HG03457 (cell line): ENCODE results near the gene CALHM3.
"Not testable (repeated sequence)": the region's sequence is repeated elsewhere in the genome, so short reads cannot be mapped to it uniquely, and the experiment has no call there.

ENCODE experiments used
- ATAC-seq: cut with Tn5 transposase; IDR thresholded peaks from one replicate; pipeline ENCODE4 v1.9.1; 2021; ENCODE audit warnings: moderate number of reproducible peaks; ENCODE audit not compliant: unreplicated experiment

The CALHM3 gene, protein sequence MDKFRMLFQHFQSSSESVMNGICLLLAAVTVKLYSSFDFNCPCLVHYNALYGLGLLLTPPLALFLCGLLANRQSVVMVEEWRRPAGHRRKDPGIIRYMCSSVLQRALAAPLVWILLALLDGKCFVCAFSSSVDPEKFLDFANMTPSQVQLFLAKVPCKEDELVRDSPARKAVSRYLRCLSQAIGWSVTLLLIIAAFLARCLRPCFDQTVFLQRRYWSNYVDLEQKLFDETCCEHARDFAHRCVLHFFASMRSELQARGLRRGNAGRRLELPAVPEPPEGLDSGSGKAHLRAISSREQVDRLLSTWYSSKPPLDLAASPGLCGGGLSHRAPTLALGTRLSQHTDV

DNA sequence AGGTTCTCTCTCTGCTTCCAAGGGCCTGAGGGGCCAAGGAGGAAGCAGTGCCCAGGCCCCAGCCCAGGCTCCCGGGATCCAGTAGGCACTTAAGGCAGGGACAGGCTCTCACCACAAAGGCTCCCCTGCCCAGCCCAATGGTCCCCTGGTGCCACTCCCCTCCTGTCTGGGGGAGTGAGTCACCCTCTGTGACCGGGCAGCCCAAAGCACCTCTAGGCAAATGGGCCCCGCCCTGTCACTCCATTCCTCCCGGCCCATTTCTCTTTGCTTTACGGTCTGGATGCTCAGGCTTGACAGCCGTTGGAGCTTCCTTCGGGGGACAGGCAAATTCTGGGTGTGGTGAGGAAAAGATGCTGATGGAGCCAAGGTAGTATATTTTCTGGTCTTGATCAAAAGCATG lies at the start of gene CALHM3:
Gene CALHM3, minus strand, starts transcription at position 106 of the 400 bp plus-strand sequence. CDS start 208 bp downstream, outside the sequence.
- ATAC-seq = no peak

DNA sequence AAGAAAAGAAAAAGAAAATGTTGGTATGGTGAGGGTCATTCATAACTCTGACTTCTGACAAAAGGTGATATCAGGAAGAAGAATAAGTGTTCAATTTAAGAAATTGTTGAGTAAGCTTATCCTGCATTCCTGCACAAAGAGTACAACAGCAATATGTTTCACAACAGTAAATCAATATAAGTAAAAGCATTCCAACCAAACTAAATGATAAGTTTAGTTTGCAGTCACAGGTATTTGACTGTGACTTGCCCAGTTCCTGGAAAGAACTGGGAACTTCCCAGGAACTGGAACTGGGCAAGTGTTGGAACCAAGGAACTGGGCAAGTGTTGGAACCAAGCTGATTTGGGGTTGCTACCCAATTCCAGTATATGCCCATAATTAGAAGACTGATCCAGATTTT lies 49.5 kb upstream of the CALHM3 start:
- ATAC-seq = no peak

DNA sequence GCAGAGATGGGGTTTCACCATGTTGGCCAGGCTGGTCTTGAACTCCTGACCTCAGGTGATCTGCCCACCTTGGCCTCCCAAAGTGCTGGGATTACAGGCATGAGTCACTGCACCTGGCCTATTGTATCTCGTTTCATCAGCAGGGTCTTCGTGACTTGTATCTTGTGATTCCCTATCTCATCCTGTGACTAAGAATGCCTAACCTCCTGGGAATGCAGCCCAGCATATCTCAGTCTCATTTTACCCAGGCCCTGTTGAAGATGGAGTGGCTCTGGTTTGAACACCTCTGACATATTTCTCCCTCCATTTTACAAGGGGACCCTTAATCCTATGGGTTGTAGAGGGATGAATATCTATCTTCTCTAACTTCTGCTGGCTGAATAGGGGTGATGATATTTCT lies 48.4 kb upstream of the CALHM3 start:
- not testable (repeated sequence) for ATAC-seq

DNA sequence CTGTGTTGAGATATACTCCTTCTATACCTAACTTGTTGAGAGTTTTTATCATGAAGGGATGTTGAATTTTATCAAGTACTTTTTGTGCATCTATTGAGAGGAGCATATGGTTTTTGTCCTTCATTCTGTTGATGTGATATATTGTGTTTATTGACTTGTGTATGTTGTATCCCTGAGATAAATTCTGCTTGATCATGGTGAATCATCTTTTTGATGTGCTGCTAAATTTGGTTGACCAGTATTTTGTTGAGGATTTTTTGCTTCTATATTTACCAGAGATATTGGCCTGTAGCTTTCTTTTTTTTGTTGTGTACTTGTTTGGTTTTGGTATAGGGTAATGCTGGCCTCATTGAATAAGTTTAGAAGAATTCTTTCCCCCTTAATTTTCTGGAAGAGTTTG lies 46.9 kb upstream of the CALHM3 start:
- no peak for ATAC-seq

DNA sequence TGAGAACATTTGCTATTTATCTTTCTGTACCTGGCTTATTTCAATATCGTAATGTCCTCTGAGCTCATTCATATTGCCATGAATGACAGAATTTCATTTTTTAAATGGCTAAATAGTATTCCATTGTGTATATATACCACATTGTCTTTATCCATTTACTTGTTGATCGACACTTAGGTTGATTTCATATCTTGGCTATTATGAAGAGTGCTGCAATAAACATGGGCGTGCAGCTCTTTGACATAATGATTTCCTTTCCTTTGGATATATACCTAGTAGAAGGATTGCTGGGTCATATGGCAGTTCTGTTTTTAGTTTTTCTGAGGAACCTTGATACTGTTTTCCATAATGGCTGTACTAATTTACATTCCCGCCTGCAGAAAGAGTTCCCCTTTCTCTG lies 44.6 kb upstream of the CALHM3 start:
- ATAC-seq = no peak

DNA sequence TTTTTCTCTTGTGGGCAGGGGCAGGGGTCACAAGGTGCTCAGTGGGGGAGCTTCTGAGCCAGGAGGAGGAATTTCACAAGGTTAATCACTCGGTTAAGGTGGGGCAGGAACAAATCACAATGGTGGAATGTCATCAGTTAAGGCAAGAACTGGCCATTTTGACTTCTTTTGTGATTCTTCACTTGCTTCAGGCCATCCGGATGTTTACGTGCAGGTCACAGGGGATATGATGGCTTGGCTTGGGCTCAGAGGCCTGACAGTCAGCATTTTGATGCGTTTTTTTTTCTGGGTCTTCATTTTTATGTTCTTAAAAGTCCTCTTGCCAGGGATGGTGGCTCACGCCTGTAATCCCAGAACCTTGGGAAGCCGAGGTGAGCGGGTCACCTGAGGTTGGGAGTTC lies 43.0 kb upstream of the CALHM3 start:
- ATAC-seq = not testable (repeated sequence)

DNA sequence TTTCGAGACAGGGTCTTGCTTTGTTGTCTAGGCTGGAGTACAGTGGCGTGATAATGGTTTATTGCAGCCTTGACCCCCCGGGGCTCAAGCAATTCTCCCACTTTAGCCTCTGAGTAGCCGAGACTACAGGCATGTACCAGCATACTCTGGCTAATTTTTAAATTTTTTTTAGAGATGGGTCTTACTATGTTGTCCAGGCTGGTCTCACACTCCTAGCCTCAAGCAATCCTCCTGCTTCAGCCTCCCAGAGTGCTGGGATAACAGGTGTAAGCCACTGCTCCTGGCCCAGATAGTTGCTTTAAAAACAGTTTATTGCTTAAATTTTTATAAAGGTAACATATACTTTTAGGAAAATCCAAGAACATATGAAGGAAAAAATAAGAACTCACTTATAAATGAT lies 40.8 kb upstream of the CALHM3 start:
- ATAC-seq = no peak

DNA sequence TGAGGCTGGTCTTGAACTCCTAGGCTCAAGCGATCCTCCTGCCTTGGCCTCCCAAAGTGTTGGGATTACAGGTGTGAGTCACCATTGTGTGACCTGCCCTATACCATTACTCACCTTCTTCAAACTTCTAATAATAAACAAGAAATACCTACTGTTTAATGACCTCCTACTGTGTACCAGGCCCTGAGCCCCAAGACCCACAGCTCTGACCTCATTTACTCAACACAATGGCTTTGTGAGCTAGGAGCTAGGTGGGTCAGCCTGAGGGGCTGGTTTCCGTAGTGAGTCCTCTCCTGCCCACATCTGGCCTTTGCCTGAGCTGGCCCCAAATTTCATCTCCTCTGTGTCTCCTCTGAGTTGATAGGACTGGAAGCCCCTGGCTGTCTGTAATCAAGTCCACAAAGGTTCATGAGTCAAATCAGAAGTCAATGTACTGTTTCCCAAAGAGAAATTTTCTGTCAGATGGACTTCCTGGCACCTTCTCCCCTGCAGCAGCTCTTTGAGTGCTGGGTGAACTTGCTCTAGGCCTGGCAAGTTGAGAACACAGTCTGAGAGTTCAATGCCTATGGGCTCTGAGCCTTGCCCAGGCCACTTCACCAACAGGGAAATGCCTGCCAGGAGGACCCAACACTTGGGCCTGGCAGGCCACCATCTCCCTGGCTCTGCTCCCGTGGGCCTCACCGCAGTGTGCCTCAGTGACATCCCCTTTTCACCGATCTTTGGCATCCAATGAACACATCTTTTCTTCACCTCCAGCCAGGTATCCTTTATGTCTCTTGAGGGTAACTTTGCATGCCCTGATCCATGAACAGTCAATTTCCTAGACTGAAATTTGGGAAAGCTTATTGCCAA lies 38.4 kb upstream of the CALHM3 start:
- ATAC-seq = no peak

DNA sequence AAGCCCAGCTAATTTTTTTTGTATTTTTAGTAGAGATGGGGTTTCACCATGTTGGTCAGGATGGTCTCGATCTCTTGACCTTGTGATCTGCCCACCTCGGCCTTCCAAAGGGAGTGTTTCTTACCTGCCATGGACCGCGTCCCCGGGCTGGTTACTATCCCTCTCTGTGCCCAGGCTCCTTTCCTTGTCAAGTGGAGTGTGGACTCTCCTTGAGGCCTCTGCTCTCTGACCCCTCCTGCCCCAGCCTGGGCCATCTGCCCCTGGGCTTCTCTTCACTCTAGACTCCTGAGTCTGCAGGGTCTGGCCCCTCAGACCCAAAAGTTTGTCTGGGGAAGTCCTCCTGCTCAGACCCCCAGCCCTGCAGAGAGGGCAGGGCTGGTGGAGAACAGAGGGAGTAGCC lies 35.2 kb upstream of the CALHM3 start:
- ATAC-seq = no peak

DNA sequence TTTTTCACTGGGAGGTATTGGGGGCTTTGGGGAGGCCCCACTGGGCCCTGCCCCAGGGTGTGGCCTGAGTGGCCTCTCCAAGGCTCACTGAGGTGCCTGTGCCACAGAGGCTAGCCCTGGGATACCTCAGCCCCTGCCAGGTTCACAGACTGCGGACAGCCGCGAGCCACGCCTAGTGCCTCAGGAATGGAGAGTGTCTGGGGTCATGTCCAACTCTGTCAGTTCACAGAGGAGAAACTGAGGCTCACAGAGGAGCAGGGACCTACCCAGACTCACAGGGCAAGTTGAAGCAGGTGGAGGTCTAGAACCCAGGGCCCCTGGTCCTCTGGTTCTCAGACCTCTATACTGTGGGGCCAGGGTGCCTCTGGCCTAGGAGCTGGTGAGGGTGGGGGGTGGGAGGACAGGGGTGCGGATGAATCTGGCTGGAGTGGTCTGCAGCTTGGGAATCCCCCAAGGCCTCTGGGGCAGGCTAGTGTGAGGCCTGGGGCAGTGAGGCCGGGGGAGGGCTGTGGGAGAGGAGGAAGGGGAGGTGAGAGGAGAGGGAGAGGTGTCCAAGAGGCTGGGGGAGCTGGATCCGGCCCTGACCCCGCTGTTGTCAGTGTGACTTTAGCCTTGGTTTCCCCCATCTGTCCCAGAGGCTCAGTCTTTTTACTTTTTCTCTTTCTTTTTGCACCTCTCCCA lies 34.5 kb upstream of the CALHM3 start:
- no peak for ATAC-seq

DNA sequence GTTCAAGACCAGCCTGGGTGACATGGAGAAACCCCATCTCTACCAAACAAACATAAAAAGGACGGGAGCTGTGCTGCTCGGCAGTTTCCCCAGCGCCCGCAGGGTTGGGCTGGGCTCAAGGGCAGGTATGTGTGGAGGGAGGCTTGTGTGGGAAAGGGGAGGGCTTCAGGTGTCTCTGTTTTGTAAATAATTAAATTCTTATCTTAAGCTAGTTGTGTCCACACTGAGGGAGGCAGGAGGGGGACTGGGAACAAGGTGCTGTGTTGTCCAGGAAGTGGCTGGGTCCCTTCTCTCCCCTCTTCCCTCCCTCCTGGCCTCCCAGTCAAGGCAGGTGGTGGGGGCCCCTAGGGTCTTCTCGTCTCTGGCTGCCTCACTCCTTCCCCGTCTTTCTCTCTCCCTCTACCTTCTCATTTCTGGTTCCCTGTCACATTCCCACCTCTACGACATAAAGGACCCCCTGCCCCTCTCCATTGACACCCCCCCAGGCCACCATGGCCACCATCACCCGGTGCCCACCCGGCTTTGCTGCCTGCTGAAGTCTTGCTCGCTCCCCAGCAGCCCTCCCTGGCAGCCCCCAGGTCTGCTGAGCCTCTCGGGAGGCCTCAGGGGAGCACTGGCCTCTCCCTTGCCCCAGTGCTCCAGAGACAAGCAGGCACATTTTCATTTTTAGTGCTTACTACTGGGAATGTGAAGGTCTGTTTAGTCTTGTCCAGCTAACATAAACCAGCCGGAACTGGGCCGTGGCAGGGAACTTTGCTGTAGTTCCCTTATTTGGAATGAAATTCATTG lies 33.7 kb upstream of the CALHM3 start:
- no peak for ATAC-seq

DNA sequence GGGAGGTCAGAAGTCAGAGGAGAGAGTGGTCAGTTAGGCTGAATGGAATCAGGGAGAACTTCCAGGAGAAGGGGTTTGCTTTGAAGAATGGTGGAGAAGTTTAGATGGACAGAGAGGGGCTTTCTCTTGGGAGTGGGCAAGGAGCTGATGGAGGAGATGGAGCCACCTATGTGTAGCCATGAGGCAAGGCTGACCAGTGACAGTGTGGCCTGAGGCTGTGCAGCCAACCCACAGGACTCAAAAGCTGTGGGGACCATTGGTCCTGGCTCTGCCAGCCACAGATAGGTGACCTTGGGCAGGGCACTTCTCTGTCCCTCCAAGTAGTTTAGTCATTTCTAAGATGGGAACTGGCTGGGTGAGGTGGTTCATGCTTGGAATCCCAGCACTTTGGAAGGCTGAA lies 33.1 kb upstream of the CALHM3 start:
- no peak for ATAC-seq

DNA sequence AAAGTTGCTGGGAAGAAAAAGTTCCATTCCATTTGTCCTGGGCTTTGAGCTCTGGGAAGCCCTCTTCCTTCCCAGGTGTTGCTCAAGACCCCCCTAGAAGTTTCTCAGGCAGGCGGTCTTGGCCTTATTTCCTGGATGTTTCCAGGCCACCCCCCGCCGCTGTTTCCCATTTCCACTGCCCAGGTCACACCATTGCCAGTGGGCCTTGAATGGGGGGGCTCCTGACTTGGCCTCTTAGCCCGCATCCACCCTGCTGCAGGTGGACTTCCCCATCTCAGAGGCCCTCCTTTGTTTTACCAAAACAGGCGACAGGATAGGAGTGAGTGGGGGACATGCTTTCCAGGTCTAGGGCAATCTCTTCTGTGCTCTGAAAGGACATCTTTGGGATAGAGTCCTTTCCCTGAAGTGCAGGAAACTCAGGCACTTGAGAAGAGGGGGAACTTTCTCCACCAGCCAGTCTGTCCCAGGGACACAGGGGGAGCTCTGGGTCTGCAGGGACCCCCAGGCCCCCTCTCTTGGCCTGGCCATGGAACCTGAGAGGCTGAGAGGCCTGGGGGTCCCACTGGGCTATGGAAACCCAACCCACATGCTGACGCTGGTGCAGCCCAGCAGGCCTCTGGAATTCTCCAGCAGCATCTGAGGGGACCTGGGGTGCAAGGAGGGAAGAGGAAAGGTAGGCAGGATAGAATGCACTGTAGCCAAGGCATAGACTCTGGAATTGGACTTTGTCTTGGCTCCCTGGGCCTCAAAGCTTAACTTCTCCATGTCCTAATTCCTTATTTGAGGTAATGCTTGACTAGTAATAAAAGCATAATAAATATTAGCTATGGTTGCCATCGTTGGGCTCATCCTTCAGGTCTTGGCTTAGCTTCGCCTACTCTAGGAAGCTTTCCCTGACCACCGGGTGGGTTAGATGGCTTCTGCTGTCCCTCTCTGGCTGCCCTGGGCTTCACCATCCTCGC lies 32.0 kb upstream of the CALHM3 start:
- no peak for ATAC-seq

DNA sequence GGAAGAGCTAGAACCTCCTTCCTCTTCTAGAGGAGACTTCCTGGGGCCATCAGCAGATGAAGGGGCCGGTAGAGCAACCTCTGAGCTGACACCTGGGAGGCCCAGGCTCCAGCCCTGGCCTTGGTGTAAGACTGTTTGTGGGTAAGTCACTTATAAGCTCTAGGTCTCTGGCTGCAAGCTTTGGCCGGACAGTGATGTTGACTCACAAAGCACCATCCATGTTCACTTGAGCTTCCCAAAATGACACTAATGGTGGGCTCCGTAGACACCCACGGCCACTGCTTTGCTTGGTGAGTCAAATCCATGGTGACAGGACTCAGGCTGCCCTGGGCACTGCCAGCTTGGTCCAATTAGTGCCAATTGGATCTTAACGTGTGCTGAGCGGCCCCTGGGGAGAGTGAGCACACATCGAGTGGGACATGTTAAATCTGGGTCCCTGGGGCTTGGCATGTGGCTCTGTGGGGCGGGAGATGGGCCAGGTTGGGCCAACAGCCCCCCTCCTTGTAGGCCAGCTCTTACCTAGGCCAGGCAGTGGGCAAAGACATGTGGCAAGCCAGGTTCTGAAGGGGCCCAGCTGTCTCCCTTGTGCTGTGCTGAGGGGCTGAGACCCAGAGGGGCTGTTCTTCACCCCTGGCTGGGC lies 31.1 kb upstream of the CALHM3 start:
- ATAC-seq = no peak

DNA sequence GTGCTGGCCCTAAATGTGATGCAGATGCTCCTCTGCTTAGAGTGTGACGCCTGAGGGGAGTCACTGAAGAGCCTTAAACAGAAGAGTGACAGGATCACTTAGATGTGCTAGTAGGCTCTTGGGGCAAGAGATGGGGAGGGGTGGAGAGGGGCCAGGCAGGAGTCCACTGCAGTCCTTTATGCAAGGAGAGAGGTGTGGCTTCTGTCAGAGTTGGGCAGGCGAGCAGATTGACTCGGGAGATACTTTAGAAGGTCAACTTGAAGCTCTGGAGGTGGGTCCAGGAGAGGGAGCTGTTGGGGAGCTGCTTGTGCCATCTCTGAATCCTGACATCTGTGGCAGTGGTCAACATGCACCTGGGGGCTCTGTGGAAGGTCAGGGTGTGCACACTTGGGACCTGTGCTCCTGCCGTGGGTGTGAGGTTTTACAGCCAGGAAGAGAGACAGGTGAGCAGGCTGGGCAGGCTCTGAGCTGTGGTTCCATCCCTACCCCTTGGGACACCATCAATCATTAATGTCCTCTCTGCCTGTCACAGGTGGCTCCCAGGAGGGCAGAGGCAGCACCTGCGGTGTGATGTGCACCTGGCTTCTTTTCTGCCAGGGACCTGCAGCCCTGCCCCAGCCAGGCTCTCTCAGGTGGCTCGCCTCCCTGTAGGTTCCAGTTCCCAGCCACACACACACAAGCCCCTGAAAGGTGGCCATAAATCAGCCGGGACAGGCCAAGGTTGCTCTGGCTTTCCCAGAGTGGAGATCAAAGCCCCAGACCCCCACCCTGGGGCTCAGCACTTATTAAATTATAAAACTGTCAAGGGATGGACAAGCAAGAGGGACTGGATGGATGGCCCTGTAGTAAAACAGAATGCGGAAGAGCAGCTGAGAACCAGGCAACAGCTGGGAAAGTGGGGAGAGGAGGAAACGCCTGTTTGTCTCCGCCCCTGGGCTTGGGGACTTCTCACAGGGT lies 28.5 kb upstream of the CALHM3 start:
- ATAC-seq = no peak

DNA sequence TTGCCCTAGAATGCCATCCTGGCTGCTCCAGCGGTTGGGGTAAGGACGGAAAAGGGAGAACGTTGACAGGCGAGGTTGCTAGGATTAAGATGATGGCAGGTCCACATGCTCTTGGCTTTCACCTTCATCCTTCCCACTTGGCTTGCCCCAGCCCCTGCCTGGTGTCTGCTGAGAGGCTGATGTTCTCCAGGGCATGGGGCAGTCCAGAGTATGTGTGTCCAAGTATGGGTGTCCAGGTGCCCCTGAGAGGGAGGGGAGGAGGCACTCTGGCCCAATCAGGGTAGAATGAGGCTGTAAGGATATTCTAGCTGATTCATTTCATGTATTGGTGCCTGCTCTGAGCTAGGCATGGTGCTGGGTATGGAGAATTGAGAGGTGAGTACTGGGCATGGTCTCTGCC lies 27.0 kb upstream of the CALHM3 start:
- ATAC-seq = no peak

DNA sequence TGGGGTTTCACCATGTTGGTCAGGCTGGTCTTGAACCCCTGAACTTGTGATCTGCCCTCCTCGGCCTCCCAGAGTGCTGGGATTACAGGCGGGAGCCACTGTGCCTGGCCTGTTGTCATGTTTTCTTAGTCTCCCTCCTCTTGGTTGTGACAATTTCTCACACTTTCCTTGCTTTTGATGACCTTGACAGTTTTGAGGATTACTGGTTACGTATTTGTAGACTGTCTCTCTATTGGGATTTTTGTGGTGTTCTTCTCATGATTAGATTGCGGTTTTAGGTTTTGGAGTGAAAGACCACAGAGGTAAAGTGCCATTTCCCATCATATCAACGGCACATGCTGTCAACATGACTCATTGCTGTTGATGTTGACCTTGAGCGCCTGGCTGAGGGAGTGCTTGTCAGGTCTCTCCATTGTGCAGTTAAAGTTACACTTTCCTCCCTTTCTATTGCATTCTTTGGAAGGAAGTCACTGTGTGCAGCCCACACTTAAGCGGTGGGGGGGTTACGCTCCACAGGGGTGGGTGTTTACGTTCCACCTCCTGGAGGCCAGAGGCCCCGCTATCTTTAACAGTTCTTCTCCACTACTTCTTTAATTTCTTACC lies 25.2 kb upstream of the CALHM3 start:
- ATAC-seq = peak; percentile 55

DNA sequence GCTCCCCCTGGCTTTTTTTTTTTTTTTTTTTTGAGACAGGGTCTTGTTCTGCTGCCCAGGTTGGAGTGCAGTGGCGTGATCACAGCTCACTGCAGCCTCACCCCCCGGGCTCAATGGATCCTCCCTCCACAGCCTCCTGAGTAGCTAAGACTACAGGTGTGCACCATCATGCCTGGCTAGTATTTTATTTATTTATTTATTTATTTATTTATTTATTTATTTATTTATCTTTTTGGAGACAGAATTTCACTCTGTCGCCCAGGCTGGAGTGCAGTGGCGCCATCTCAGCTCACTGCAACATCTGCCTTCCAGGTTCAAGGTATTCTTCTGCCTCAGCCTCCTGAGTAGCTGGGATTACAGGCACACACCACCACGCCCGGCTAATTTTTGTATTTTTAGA lies 24.7 kb upstream of the CALHM3 start:
- ATAC-seq = not testable (repeated sequence)
